ES-I3 (cell line): ENCODE data around the gene APOBEC3A.
"Not testable (repeated sequence)": the region's sequence is repeated elsewhere in the genome, so short reads cannot be mapped to it uniquely, and the experiment has no call there.

Experiments
- H3K36me3 ChIP-seq: 2 replicates; pipeline ENCODE4 v1.6.1; 2013; ENCODE audit warnings: mild to moderate bottlenecking, low read length, control low read depth, moderate library complexity; ENCODE audit not compliant: insufficient read depth
- H3K4me1 ChIP-seq: 2 replicates; pipeline ENCODE4 v1.6.1; 2013; ENCODE audit warnings: mild to moderate bottlenecking, control low read depth, low read length; ENCODE audit not compliant: insufficient read depth
- H3K9ac ChIP-seq: 2 replicates; pipeline ENCODE4 v1.6.1; 2013; ENCODE audit warnings: low read depth, mild to moderate bottlenecking, low read length, moderate library complexity
- H3K9me3 ChIP-seq: 2 replicates; pipeline ENCODE4 v1.6.1; 2013; ENCODE audit warnings: mild to moderate bottlenecking, low read length, moderate library complexity; ENCODE audit not compliant: control insufficient read depth, insufficient read depth

Gene APOBEC3A

DNA sequence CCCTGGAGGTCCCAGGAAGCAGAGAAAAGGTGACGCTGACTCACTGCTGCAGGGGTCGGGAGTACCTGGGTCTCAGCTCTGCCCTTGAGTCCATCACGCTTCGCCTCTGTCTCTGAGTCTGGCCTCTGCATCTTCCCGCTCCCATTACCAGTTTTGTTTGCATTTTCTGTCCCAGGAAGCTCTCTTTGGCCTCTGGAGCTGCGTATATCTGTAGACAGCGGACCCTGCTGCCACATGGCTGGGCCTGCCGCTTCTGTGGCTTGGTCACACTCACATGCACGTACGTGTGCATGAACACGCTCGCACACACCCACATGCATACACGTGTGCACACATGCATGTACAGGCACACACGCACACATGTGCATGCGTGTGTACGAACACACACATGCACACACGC lies 20.8 kb upstream of the APOBEC3A start:
- Histone ChIP-seq H3K4me1 (peaks cover 4% of the 10 kb centered on the region; the same call in 1 of the 2 replicates), H3K9ac (no peak overlapping the region), H3K9me3 (no peaks in the 10 kb centered on the region), H3K36me3 (no peaks in the 10 kb centered on the region)

GRCh38 chr22:38937036-38937435 lies 20.4 kb upstream of the APOBEC3A start:
- Histone ChIP-seq H3K9me3 (no peaks in the 10 kb centered on the region), H3K36me3 (no peaks in the 10 kb centered on the region), H3K9ac (no peak overlapping the region), H3K4me1 (peaks cover 4% of the 10 kb centered on the region; the same call in 1 of the 2 replicates)

DNA sequence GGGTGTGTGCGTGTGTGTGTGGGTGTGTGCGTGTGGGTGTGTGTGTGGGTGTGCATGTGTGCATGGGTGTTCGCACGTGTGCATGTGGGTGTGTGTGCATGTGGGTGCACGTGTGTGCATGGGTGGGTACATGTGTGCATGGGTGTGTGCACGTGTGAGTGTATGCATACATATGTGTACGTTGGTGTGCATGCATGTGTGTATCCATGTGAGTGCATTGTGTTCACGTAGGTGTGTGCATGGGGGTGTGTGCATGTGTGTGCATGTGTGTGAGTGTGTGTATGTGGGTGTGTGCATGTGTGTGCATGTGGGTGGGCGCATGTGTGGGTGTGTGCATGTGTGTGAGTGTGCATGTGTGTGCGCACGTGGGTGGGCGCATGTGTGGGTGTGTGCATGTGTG lies 19.9 kb upstream of the APOBEC3A start:
- Histone ChIP-seq H3K9me3 (no peaks in the 10 kb centered on the region), H3K36me3 (no peaks in the 10 kb centered on the region), H3K9ac (no peak overlapping the region), H3K4me1 (peaks cover 4% of the 10 kb centered on the region; the same call in 1 of the 2 replicates)

DNA sequence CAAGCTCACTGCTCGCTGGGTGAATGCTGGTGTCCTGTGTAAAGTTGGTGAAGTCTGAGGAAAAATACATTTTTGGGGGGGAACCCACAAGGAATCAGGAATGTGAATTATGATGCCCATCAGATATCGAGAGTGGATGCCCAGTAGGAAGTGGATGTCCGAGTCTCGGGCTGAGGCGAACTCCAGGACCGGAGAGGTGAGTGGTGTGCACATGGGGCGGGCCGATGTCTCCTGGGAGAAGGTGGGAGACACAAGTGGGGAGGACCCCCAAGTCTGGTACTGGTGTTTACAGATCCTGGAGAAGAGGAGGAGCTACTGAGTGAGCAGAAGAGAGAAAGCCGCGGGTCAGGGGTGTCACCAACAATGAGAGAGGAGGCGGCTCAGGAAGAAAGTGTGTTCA lies 19.2 kb upstream of the APOBEC3A start:
- Histone ChIP-seq H3K36me3 (no peaks in the 10 kb centered on the region), H3K4me1 (peaks cover 4% of the 10 kb centered on the region; the same call in 1 of the 2 replicates), H3K9me3 (no peaks in the 10 kb centered on the region), H3K9ac (no peak overlapping the region)

DNA sequence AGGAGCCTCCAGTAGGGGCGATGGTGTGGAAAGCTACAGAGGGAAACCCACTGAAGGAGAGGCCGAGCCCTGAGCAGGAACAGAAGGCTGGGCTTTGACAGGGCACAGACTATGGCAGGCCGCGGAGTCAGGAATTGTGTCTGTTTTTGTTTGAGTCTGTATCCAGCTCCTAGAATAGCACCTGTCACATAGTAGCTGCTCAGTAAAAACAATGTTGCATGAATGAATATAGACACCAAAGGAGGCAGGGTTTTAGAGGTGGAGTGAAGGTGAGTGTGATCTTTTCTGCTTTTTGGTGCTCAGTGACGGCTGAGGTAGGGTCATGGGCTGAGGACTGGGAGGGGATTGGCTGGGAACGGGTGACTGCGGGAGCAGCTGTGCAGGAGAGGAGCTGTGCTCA lies 18.5 kb upstream of the APOBEC3A start:
- peaks cover 4% of the 10 kb centered on the region; the same call in 1 of the 2 replicates for H3K4me1 ChIP-seq
- H3K9me3 ChIP-seq: no peaks in the 10 kb centered on the region
- no peak overlapping the region for H3K9ac ChIP-seq
- H3K36me3 ChIP-seq: no peaks in the 10 kb centered on the region

GRCh38 chr22:38940811-38941384 lies 16.5 kb upstream of the APOBEC3A start:
- H3K36me3 ChIP-seq: no peaks in the 10 kb centered on the region
- H3K9ac ChIP-seq: no peak overlapping the region

GRCh38 chr22:38941488-38941987 lies 15.9 kb upstream of the APOBEC3A start:
- Histone ChIP-seq H3K4me1 (peaks cover 3% of the 10 kb centered on the region; the same call in 1 of the 2 replicates), H3K9ac (no peak overlapping the region), H3K36me3 (no peaks in the 10 kb centered on the region), H3K9me3 (no peaks in the 10 kb centered on the region)

More at GRCh38 chr22:38940811-38941384, 16.5 kb upstream of the APOBEC3A start:
- Histone ChIP-seq H3K9me3 (no peaks in the 10 kb centered on the region), H3K4me1 (peaks cover 4% of the 10 kb centered on the region; the same call in 1 of the 2 replicates)

- Histone ChIP-seq H3K36me3 (no peaks in the 10 kb centered on the region), H3K9ac (no peak overlapping the region)
Measured at GRCh38 chr22:38942702-38943101, 14.7 kb upstream of the APOBEC3A start.

DNA sequence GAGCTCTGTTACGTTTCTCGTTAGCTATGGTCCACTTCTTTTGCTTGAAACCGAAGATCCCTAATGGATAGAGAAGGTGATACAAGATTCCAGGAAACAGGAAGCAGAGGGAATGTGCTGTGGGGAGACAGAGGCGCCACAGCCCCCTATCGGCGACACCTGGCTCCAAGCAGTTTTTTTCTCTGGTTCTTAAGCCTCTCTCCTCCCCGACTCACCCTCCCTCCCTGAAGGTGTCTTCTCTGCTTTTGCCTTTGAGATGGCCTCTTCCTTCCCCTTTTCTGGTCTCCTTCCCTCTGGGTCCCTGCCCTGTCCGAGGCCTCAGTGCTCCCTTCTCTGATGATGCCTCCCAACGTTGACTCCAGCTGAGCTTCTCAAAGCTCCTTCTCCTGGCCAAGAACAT lies 14.2 kb upstream of the APOBEC3A start:
- Histone ChIP-seq H3K4me1 (peaks cover 12% of the 10 kb centered on the region; the same call in 1 of the 2 replicates), H3K9me3 (no peaks in the 10 kb centered on the region), H3K9ac (no peak overlapping the region), H3K36me3 (no peaks in the 10 kb centered on the region)

More at GRCh38 chr22:38942702-38943101, 14.7 kb upstream of the APOBEC3A start:
- H3K9me3 ChIP-seq: no peaks in the 10 kb centered on the region
- H3K4me1 ChIP-seq: peaks cover 12% of the 10 kb centered on the region; the same call in 1 of the 2 replicates

DNA sequence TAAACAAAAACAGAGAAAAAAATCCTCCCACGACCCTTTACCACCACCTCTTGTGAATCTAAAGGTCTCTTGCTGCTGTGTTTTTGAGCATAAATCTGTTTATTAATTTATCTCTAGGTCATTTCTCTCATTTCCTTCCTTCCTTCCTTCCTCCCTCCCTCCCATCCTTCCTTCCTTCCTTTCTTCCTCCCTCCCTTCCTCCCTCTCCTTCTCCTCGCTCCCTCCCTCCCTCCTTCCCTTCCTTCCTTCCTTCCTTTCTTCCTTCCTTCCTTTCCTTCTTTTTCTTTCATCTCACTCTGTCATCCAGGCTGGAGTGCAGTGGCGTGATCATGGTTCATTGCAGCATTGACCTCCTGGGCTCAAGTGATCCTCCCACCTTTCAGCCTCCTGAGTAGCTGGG lies 13.5 kb upstream of the APOBEC3A start:
- peaks cover 12% of the 10 kb centered on the region; the same call in 1 of the 2 replicates for H3K4me1 ChIP-seq
- no peak overlapping the region for H3K9ac ChIP-seq

GRCh38 chr22:38944653-38945052 lies 12.8 kb upstream of the APOBEC3A start:
- no peak overlapping the region for H3K9ac ChIP-seq
- H3K36me3 ChIP-seq: no peaks in the 10 kb centered on the region
- H3K4me1 ChIP-seq: peaks cover 12% of the 10 kb centered on the region; the same call in 1 of the 2 replicates
- H3K9me3 ChIP-seq: no peaks in the 10 kb centered on the region

More for the DNA sequence above, 13.5 kb upstream of the APOBEC3A start:
- Histone ChIP-seq H3K36me3 (no peaks in the 10 kb centered on the region), H3K9me3 (no peaks in the 10 kb centered on the region)

- H3K4me1 ChIP-seq: peaks cover 12% of the 10 kb centered on the region; the same call in 1 of the 2 replicates
- H3K36me3 ChIP-seq, H3K9me3 ChIP-seq, H3K9ac ChIP-seq: not testable (repeated sequence)
Measured at GRCh38 chr22:38945706-38946338, 11.6 kb upstream of the APOBEC3A start.

- no peaks in the 10 kb centered on the region for H3K36me3 ChIP-seq
- peaks cover 12% of the 10 kb centered on the region; the same call in 1 of the 2 replicates for H3K4me1 ChIP-seq
- no peaks in the 10 kb centered on the region for H3K9me3 ChIP-seq
- no peak overlapping the region for H3K9ac ChIP-seq
Measured at GRCh38 chr22:38946771-38947170, 10.6 kb upstream of the APOBEC3A start.

DNA sequence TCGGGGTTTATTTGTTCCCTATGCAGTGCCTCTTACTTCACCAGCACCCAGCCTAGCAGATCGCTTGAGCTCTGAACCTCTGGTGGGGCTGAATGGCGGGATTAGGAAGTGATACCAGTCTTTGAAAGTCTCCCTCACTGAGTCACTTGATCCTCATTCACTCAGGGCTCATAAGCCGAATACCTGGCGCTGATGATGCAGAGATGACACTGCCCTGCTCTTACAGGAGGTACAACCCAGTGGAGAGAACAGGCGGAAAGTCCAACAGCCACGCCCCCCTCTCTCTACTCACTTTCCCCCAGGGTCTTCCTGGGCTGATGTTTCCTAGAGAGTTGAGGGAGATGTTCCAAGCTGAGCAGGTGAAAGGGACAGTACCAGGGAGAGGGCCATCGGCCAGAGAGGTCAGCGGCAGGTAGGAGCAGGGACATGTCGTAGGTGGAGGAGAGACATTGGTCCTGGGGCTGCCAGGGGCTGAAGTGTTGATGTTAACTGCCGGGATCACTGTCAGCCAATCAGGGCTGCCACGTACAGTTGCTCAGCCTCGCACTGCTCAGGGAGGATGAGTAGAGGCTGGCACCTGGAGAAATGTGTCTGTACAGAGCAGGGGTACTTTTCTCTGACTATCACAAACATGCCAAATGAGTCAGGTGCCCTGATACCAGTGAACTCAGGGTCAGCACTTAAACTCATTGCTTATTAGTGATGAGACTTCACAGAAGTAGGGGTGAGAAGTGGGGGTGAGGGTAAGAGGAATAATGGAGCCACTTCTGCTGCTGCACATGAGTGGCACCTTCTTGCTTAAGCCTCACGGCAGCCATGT lies 9.9 kb upstream of the APOBEC3A start:
- H3K4me1 ChIP-seq: peaks cover 12% of the 10 kb centered on the region; the same call in 1 of the 2 replicates
- no peaks in the 10 kb centered on the region for H3K36me3 ChIP-seq
- H3K9ac ChIP-seq: no peak overlapping the region
- no peaks in the 10 kb centered on the region for H3K9me3 ChIP-seq
